ENCODE data around the gene GTF2H4.
"Not testable (repeated sequence)": the region's sequence is repeated elsewhere in the genome, so short reads cannot be mapped to it uniquely, and the experiment has no call there.

DNA sequence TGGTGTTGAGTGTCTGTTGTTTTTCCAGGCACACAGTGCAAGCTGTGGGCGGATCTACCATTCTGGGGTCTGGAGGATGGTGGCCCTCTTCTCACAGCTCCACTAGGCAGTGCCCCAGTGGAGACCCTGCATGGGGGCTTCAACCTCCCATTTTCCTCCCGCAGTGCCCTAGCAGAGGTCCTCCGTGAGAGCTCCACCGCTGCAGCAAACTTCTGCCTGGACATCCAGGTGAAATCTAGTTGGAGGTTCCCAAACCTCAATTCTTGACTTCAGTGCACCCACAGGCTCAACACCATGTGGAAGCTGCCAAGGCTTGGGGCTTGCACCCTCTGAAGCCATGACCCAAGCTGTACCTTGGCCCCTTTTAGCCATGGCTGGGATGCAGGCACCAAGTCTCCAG lies 48.3 kb upstream of the GTF2H4 start:
- TF ChIP-seq, protein P1, sequence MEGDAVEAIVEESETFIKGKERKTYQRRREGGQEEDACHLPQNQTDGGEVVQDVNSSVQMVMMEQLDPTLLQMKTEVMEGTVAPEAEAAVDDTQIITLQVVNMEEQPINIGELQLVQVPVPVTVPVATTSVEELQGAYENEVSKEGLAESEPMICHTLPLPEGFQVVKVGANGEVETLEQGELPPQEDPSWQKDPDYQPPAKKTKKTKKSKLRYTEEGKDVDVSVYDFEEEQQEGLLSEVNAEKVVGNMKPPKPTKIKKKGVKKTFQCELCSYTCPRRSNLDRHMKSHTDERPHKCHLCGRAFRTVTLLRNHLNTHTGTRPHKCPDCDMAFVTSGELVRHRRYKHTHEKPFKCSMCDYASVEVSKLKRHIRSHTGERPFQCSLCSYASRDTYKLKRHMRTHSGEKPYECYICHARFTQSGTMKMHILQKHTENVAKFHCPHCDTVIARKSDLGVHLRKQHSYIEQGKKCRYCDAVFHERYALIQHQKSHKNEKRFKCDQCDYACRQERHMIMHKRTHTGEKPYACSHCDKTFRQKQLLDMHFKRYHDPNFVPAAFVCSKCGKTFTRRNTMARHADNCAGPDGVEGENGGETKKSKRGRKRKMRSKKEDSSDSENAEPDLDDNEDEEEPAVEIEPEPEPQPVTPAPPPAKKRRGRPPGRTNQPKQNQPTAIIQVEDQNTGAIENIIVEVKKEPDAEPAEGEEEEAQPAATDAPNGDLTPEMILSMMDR (IDR thresholded peaks at IDR 0.05; ENCODE audit: low read depth, low read length, missing input control), result not testable (repeated sequence)
- TF ChIP-seq SP1 (IDR thresholded peaks at IDR 0.05), result not testable (repeated sequence)
- TF ChIP-seq, protein P2, sequence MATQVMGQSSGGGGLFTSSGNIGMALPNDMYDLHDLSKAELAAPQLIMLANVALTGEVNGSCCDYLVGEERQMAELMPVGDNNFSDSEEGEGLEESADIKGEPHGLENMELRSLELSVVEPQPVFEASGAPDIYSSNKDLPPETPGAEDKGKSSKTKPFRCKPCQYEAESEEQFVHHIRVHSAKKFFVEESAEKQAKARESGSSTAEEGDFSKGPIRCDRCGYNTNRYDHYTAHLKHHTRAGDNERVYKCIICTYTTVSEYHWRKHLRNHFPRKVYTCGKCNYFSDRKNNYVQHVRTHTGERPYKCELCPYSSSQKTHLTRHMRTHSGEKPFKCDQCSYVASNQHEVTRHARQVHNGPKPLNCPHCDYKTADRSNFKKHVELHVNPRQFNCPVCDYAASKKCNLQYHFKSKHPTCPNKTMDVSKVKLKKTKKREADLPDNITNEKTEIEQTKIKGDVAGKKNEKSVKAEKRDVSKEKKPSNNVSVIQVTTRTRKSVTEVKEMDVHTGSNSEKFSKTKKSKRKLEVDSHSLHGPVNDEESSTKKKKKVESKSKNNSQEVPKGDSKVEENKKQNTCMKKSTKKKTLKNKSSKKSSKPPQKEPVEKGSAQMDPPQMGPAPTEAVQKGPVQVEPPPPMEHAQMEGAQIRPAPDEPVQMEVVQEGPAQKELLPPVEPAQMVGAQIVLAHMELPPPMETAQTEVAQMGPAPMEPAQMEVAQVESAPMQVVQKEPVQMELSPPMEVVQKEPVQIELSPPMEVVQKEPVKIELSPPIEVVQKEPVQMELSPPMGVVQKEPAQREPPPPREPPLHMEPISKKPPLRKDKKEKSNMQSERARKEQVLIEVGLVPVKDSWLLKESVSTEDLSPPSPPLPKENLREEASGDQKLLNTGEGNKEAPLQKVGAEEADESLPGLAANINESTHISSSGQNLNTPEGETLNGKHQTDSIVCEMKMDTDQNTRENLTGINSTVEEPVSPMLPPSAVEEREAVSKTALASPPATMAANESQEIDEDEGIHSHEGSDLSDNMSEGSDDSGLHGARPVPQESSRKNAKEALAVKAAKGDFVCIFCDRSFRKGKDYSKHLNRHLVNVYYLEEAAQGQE (IDR thresholded peaks at IDR 0.05), result not testable (repeated sequence)
